Erythroblast (primary cell): Measurements from ENCODE around the gene CPEB4.

Experiments used
- GATA1 ChIP-seq: IDR thresholded peaks from 2 replicates; pipeline ENCODE4 v1.6.1; 2011; ENCODE audit warnings: low read depth, mild to moderate bottlenecking, control low read depth, low read length, moderate library complexity
- POLR2A ChIP-seq: IDR thresholded peaks from 2 replicates; pipeline ENCODE4 v1.6.1; 2011; ENCODE audit warnings: mild to moderate bottlenecking, low read length

- TF ChIP-seq POLR2A, result no peak
- TF ChIP-seq GATA1, result no peak
Measured at GRCh38 chr5:174000076-174000475, 111.9 kb downstream of the CPEB4 start.
